Measurements from ENCODE around the gene RCOR2. TPM values are rescaled to one million over a fixed set of nuclear protein-coding genes. Genes with fewer than 3 reads are reported as not detected.
A peak's percentile ranks its signal among the peaks of the same experiment; 100 is the strongest.

Gene RCOR2
- total and polyA plus RNA-seq, 2 donors (not counting 1 experiment from before 2014, with no cell fraction given), result not detected

GRCh38 chr11:63904743-63905142 lies 12.2 kb downstream of the RCOR2 start:
- no peak overlapping the region for H3K4me3 Mint-ChIP-seq
- Histone ChIP-seq H4K20me1 (ENCODE audit: control insufficient read depth, insufficient read depth, low read length, poor library complexity, severe bottlenecking) (peaks cover 87% of the 10 kb centered on the region), H3K27me3 (replicated peaks in 1 of 4; ENCODE audit: control extremely low read depth in 1 of 4, control insufficient read depth in 3 of 4, insufficient read depth in 4 of 4, low read length in 3 of 4) (no peaks in the 10 kb centered on the region), H3K9me3 (ENCODE audit: control extremely low read depth in 1 of 3, control insufficient read depth in 2 of 3, insufficient read depth in 1 of 3, low read length in 2 of 3) (no peaks in the 10 kb centered on the region), H3K4me1 (ENCODE audit: control insufficient read depth in 2 of 2, insufficient read depth in 2 of 2, low read length in 2 of 2) (no peaks in the 10 kb centered on the region), H3K79me2 (ENCODE audit: control insufficient read depth, insufficient read depth, low read length) (peaks cover 9% of the 10 kb centered on the region), H3K36me3 (replicated peaks in 1 of 2; ENCODE audit: control extremely low read depth in 1 of 2, control insufficient read depth in 1 of 2, extremely low read depth in 1 of 2, insufficient read depth in 2 of 2, low read length in 1 of 2) (peaks cover 3 to 90% of the 10 kb centered on the region in 2 experiments), H2AFZ (ENCODE audit: insufficient read depth, low read depth, low read length, poor library complexity, severe bottlenecking) (no peak overlapping the region), H3K9ac (ENCODE audit: low read length) (no peak overlapping the region), H3K4me3 (ENCODE audit: control extremely low read depth in 1 of 5, extremely low read depth in 1 of 5, insufficient read depth in 1 of 5, low read depth in 2 of 5, low read length in 4 of 5) (no peak overlapping the region), H3K27ac (ENCODE audit: low read length in 2 of 2) (no peak overlapping the region), H3K4me2 (replicated peaks; ENCODE audit: low read depth, low read length, poor library complexity, severe bottlenecking) (no peak overlapping the region)
- WGBS (ENCODE audit: insufficient coverage), result 98% methylated on average over 12 of the region's 13 CpGs
- intact Hi-C loops (cut with micrococcal nuclease), result no loop called here
- no peaks in the 10 kb centered on the region for H3K9me3 Mint-ChIP-seq (ENCODE audit: insufficient read depth)
- ChIA-PET CTCF (interaction anchor here (0.7 kb wide), 1 partner anchor 68 kb away, joined by 3 read pairs; no protein-coding TSS in a partner anchor), POLR2A (no interaction called here)
- no peaks in the 10 kb centered on the region for H3K27me3 Mint-ChIP-seq
- ATAC-seq (ENCODE audit: low read depth), result no peak
- H3K4me1 Mint-ChIP-seq, result no peaks in the 10 kb centered on the region
- H3K27ac Mint-ChIP-seq, result no peak overlapping the region
- TF ChIP-seq EZH2 (IDR thresholded peaks at IDR 0.05; ENCODE audit: borderline replicate concordance, insufficient read depth, low read depth, low read length, poor library complexity, severe bottlenecking) (no peak), CTCF (IDR thresholded peaks at IDR 0.05) (no peak)
- no peak for DNase-seq

DNA sequence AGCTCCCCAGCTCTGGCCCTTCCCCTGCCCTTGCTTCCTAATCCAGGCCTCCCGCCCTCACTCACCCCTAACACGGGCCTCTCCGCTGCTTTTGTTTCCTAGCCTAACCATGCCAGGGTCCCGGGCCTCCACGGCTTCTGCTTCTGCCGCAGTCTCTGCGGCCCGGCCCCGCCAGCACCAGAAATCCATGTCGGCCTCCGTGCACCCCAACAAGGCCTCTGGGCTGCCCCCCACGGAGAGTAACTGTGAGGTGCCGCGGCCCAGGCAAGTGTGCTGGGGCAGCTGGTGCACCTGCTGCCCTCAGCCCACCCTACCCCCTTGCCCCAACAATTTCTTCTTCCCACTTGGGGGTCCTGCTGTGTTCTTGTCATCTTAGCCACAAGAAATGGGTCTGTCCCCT lies 13.1 kb downstream of the RCOR2 start:
- H3K36me3 ChIP-seq (replicated peaks in 1 of 2; ENCODE audit: control extremely low read depth in 1 of 2, control insufficient read depth in 1 of 2, extremely low read depth in 1 of 2, insufficient read depth in 2 of 2, low read length in 1 of 2), result peaks cover 3 to 92% of the 10 kb centered on the region in 2 experiments
- H3K4me1 ChIP-seq (ENCODE audit: control insufficient read depth in 2 of 2, insufficient read depth in 2 of 2, low read length in 2 of 2), result no peaks in the 10 kb centered on the region
- Mint-ChIP-seq H3K27me3 (no peaks in the 10 kb centered on the region), H3K4me3 (no peak overlapping the region), H3K9me3 (ENCODE audit: insufficient read depth) (no peaks in the 10 kb centered on the region), H3K27ac (peak overlapping the region; percentile 37), H3K4me1 (no peaks in the 10 kb centered on the region)
- no peak for DNase-seq
- CTCF ChIA-PET, result interaction anchor here (1.1 kb wide), 1 partner anchor 44 kb away, joined by 3 read pairs; no protein-coding TSS in a partner anchor
- 98% methylated on average over 14 of the region's 14 CpGs for WGBS (ENCODE audit: insufficient coverage)
- peaks cover 14% of the 10 kb centered on the region for H3K79me2 ChIP-seq (ENCODE audit: control insufficient read depth, insufficient read depth, low read length)
- no peaks in the 10 kb centered on the region for H3K9me3 ChIP-seq (ENCODE audit: control extremely low read depth in 1 of 3, control insufficient read depth in 2 of 3, insufficient read depth in 1 of 3, low read length in 2 of 3)
- no peaks in the 10 kb centered on the region for H3K27me3 ChIP-seq (replicated peaks in 1 of 4; ENCODE audit: control extremely low read depth in 1 of 4, control insufficient read depth in 3 of 4, insufficient read depth in 4 of 4, low read length in 3 of 4)
- ATAC-seq (ENCODE audit: low read depth), result no peak
- no peak for TF ChIP-seq EZH2 (IDR thresholded peaks at IDR 0.05; ENCODE audit: borderline replicate concordance, insufficient read depth, low read depth, low read length, poor library complexity, severe bottlenecking)
- no peak for TF ChIP-seq CTCF (IDR thresholded peaks at IDR 0.05)
- H3K4me3 ChIP-seq (ENCODE audit: control extremely low read depth in 1 of 5, extremely low read depth in 1 of 5, insufficient read depth in 1 of 5, low read depth in 2 of 5, low read length in 4 of 5), result no peak overlapping the region
- POLR2A ChIA-PET, result no interaction called here
- H3K9ac ChIP-seq (ENCODE audit: low read length), result no peak overlapping the region
- H4K20me1 ChIP-seq (ENCODE audit: control insufficient read depth, insufficient read depth, low read length, poor library complexity, severe bottlenecking), result peaks cover 89% of the 10 kb centered on the region
- no peak overlapping the region for H3K4me2 ChIP-seq (replicated peaks; ENCODE audit: low read depth, low read length, poor library complexity, severe bottlenecking)
- no peak overlapping the region for H3K27ac ChIP-seq (ENCODE audit: low read length in 2 of 2)
- intact Hi-C loops (cut with micrococcal nuclease), result no loop called here
- H2AFZ ChIP-seq (ENCODE audit: insufficient read depth, low read depth, low read length, poor library complexity, severe bottlenecking), result no peak overlapping the region
